H1 (cell line): Measurements from ENCODE around the gene SUMF1. TPM values are rescaled to one million over a fixed set of nuclear protein-coding genes. Genes with fewer than 3 reads are reported as not detected.

Experiments used
- CTCF ChIA-PET: fragments of 300-600 bp; sonication (Branson Sonifier 250); formaldehyde crosslinking; loops from one replicate; lab custom pipeline; 2021; ENCODE audit not compliant: partially characterized antibody; lab: Charles Lee
- POLR2A ChIA-PET: fragments of 300-600 bp; sonication (Branson Sonifier 250); formaldehyde crosslinking; loops from one replicate; lab custom pipeline; 2021; ENCODE audit warnings: inconsistent platforms; ENCODE audit not compliant: partially characterized antibody; lab: Charles Lee
- DNase-seq, 2 experiments: peaks; one replicate each; pipeline versions ENCODE4 v3.0.0 to v3.0.0-alpha.2; 2010 to 2022; ENCODE audit warnings: low spot score in 2 of 2, low read depth in 1 of 2, mixed read lengths in 1 of 2
- FAIRE-seq: peaks from 2 replicates; lab custom pipeline; 2011; peaks lifted over from hg19 to GRCh38; lab: Jason Lieb, UNC
- H2AFZ ChIP-seq: 2 replicates; pipeline ENCODE4 v1.8.1; 2012; ENCODE audit warnings: low read length, inconsistent platforms
- H2AK5ac ChIP-seq: 2 replicates; pipeline ENCODE4 v1.6.1; 2013; ENCODE audit warnings: low read depth, low read length
- H2BK120ac ChIP-seq: replicated peaks from 2 replicates; pipeline ENCODE3; 2013; ENCODE audit warnings: low read depth, low read length, inconsistent platforms
- H2BK12ac ChIP-seq: 2 replicates; pipeline ENCODE4 v1.6.1; 2013; ENCODE audit warnings: low read depth, low read length
- H2BK15ac ChIP-seq: 2 replicates; pipeline ENCODE4 v1.6.1; 2013; ENCODE audit warnings: low read length
- H2BK20ac ChIP-seq: 2 replicates; pipeline ENCODE4 v1.6.1; 2013; ENCODE audit warnings: low read length
- H2BK5ac ChIP-seq: 2 replicates; pipeline ENCODE4 v1.6.1; 2013; ENCODE audit warnings: low read depth, low read length
- H3K14ac ChIP-seq: 2 replicates; pipeline ENCODE4 v1.6.1; 2013; ENCODE audit warnings: inconsistent platforms; ENCODE audit not compliant: insufficient read length
- H3K18ac ChIP-seq: 2 replicates; pipeline ENCODE4 v1.6.1; 2013; ENCODE audit warnings: low read length; ENCODE audit errors: extremely low read depth
- H3K23ac ChIP-seq: 2 replicates; pipeline ENCODE4 v1.6.1; 2013; ENCODE audit warnings: inconsistent platforms; ENCODE audit not compliant: insufficient read length
- H3K23me2 ChIP-seq: 2 replicates; pipeline ENCODE4 v1.6.1; 2013; ENCODE audit warnings: low read depth, low read length
- H3K27ac ChIP-seq: 2 replicates; pipeline ENCODE4 v1.6.1; 2011; ENCODE audit warnings: low read depth, low read length, inconsistent platforms
- H3K27me3 ChIP-seq, 4 experiments: replicated peaks in 1 of 4; 1 replicate in 1 of 4; 2 replicates in 3 of 4; pipeline versions ENCODE4 v1.6.1 to v1.8.1; 2011 to 2013; ENCODE audit warnings: low read length in 3 of 4, mild to moderate bottlenecking in 3 of 4, inconsistent platforms in 2 of 4, mixed read lengths in 2 of 4, moderate library complexity in 1 of 4; ENCODE audit not compliant: control insufficient read depth in 3 of 4, insufficient read depth in 3 of 4; ENCODE audit errors: extremely low read depth in 1 of 4
- H3K36me3 ChIP-seq, 4 experiments: 2 replicates each; pipeline versions ENCODE4 v1.6.1 to v1.8.1; 2011 to 2013; ENCODE audit warnings: mild to moderate bottlenecking in 4 of 4, low read length in 3 of 4, moderate library complexity in 2 of 4, control low read depth in 1 of 4, inconsistent platforms in 1 of 4; ENCODE audit not compliant: insufficient read depth in 4 of 4, control insufficient read depth in 2 of 4
- H3K4ac ChIP-seq: replicated peaks from 2 replicates; pipeline ENCODE3; 2013; ENCODE audit warnings: low read length, low read depth, mixed read lengths, inconsistent platforms; ENCODE audit not compliant: insufficient read length
- H3K4me1 ChIP-seq, 4 experiments: replicated peaks in 1 of 4; 1 replicate in 1 of 4; 2 replicates in 3 of 4; pipeline versions ENCODE4 v1.6.1 to v1.8.1; 2011 to 2013; ENCODE audit warnings: low read length in 3 of 4, inconsistent platforms in 2 of 4, mixed read lengths in 1 of 4; ENCODE audit not compliant: insufficient read depth in 4 of 4, control insufficient read depth in 3 of 4
- H3K4me2 ChIP-seq, 2 experiments: 2 replicates each; pipeline versions ENCODE4 v1.6.1 to v1.8.1; 2011 to 2013; ENCODE audit warnings: low read depth in 2 of 2, low read length in 2 of 2, control low read depth in 1 of 2, inconsistent platforms in 1 of 2, mild to moderate bottlenecking in 1 of 2; ENCODE audit not compliant: insufficient read depth in 1 of 2
- H3K4me3 ChIP-seq, 4 experiments: fragments of 200-600, 300-600 bp in 1 of 4; sonication (generic), shearing (Covaris generic), sonication (Bioruptor Twin) in 1 of 4; 2 replicates each; pipeline versions ENCODE4 v1.5.1 to v1.8.1; 2011 to 2016; ENCODE audit warnings: low read length in 4 of 4, low read depth in 3 of 4, control low read depth in 2 of 4, inconsistent platforms in 2 of 4, mild to moderate bottlenecking in 2 of 4, mixed read lengths in 1 of 4, moderate library complexity in 1 of 4; ENCODE audit not compliant: insufficient read depth in 2 of 4; ENCODE audit errors: extremely low read depth in 1 of 4
- H3K56ac ChIP-seq: replicated peaks from 2 replicates; pipeline ENCODE3; 2013; ENCODE audit warnings: low read depth, mild to moderate bottlenecking, mixed read lengths, low read length, inconsistent platforms; ENCODE audit not compliant: insufficient read length
- H3K79me1 ChIP-seq: 2 replicates; pipeline ENCODE4 v1.6.1; 2013; ENCODE audit warnings: low read depth, low read length, control low read depth
- H3K79me2 ChIP-seq, 2 experiments: 2 replicates each; pipeline versions ENCODE4 v1.6.1 to v1.8.1; 2012 to 2013; ENCODE audit warnings: low read length in 2 of 2, mild to moderate bottlenecking in 2 of 2, inconsistent platforms in 1 of 2; ENCODE audit not compliant: insufficient read depth in 2 of 2, control insufficient read depth in 1 of 2
- H3K9ac ChIP-seq, 4 experiments: replicated peaks in 1 of 4; 1 replicate in 1 of 4; 2 replicates in 3 of 4; pipeline versions ENCODE4 v1.6.1 to v1.8.1; 2011 to 2013; ENCODE audit warnings: low read depth in 3 of 4, low read length in 3 of 4, control low read depth in 2 of 4, mild to moderate bottlenecking in 2 of 4, moderate library complexity in 2 of 4, inconsistent platforms in 1 of 4; ENCODE audit errors: extremely low read depth in 1 of 4
- H3K9me3 ChIP-seq, 2 experiments: 2 replicates each; pipeline versions ENCODE4 v1.6.1 to v1.8.1; 2012 to 2013; ENCODE audit warnings: mild to moderate bottlenecking in 2 of 2, moderate library complexity in 2 of 2, control low read depth in 1 of 2, inconsistent platforms in 1 of 2, low read depth in 1 of 2, low read length in 1 of 2, mixed read lengths in 1 of 2; ENCODE audit not compliant: insufficient read depth in 2 of 2
- H4K20me1 ChIP-seq, 2 experiments: replicated peaks in 1 of 2; 2 replicates each; pipeline versions ENCODE3 to v1.8.1; 2011 to 2013; ENCODE audit warnings: inconsistent platforms in 2 of 2, low read length in 2 of 2, mild to moderate bottlenecking in 1 of 2; ENCODE audit not compliant: insufficient read depth in 2 of 2, control insufficient read depth in 1 of 2
- H4K5ac ChIP-seq: 2 replicates; pipeline ENCODE4 v1.6.1; 2013; ENCODE audit warnings: low read length, low read depth, mixed read lengths, inconsistent platforms; ENCODE audit not compliant: insufficient read length
- H4K8ac ChIP-seq: 2 replicates; pipeline ENCODE4 v1.8.0; 2013; ENCODE audit warnings: mild to moderate bottlenecking, moderate library complexity, low read length, inconsistent platforms; ENCODE audit not compliant: insufficient read depth; ENCODE audit errors: extremely low read depth
- H4K91ac ChIP-seq: replicated peaks from 2 replicates; pipeline ENCODE3; 2013; ENCODE audit warnings: low read length, mixed read lengths, inconsistent platforms; ENCODE audit not compliant: insufficient read length
- CBX8 ChIP-seq: fragments of 300-800, 300-1000 bp; sonication (generic); IDR thresholded peaks from 2 replicates; pipeline ENCODE4 v1.7.1; 2016; ENCODE audit warnings: low read depth, low read length, borderline replicate concordance
- EGR1 ChIP-seq: IDR thresholded peaks from 2 replicates; pipeline ENCODE4 v1.6.1; 2011; ENCODE audit warnings: low read depth, low read length, borderline replicate concordance
- EZH2 ChIP-seq: fragments of 200-600 bp; sonication (generic); IDR thresholded peaks from 2 replicates; pipeline ENCODE4 v1.7.1; 2012; ENCODE audit warnings: low read depth, mild to moderate bottlenecking, moderate library complexity, low read length, inconsistent platforms; ENCODE audit not compliant: severe bottlenecking
- NANOG ChIP-seq: IDR thresholded peaks from 2 replicates; pipeline ENCODE4 v1.6.1; 2011; ENCODE audit warnings: low read length, low read depth, mild to moderate bottlenecking, inconsistent platforms; ENCODE audit not compliant: insufficient read depth, poor library complexity, severe bottlenecking
- POLR2A ChIP-seq, 2 experiments: IDR thresholded peaks; 1 replicate in 1 of 2; 2 replicates in 1 of 2; pipeline ENCODE4 v1.6.1; 2011; ENCODE audit warnings: low read depth in 2 of 2, low read length in 2 of 2, mild to moderate bottlenecking in 2 of 2; ENCODE audit errors: control extremely low read depth in 1 of 2
- RBBP5 ChIP-seq: IDR thresholded peaks from 2 replicates; pipeline ENCODE4 v1.7.1; 2012; ENCODE audit warnings: low read depth, mild to moderate bottlenecking, inconsistent platforms, low read length, moderate library complexity, borderline replicate concordance
- SAP30 ChIP-seq: fragments of 300-600 bp; sonication (generic); IDR thresholded peaks from 2 replicates; pipeline ENCODE4 v1.7.1; 2012; ENCODE audit warnings: low read length, moderate library complexity, mild to moderate bottlenecking, inconsistent platforms; ENCODE audit not compliant: insufficient read depth, insufficient replicate concordance
- SIX5 ChIP-seq: IDR thresholded peaks from 2 replicates; pipeline ENCODE4 v1.6.1; 2011; ENCODE audit warnings: mild to moderate bottlenecking, low read depth, low read length
- SP2 ChIP-seq: IDR thresholded peaks from 2 replicates; pipeline ENCODE4 v1.6.1; 2012; ENCODE audit warnings: mild to moderate bottlenecking, low read length, inconsistent platforms
- TBP ChIP-seq: IDR thresholded peaks from 2 replicates; pipeline ENCODE4 v1.6.1; 2011; ENCODE audit warnings: low read depth, low read length, improper control_type of control experiment
- TEAD4 ChIP-seq: IDR thresholded peaks from 2 replicates; pipeline ENCODE4 v1.6.1; 2012; ENCODE audit warnings: low read depth, low read length, inconsistent platforms, mixed read lengths
- WGBS, 2 experiments: shearing (Covaris generic) in 1 of 2; methylation state at CpG; one replicate each; pipeline versions ENCODE4 v1.1.6 to v1.1.7; 2013 to 2015; ENCODE audit warnings: low lambda C conversion rate in 2 of 2, mixed read lengths in 2 of 2, inconsistent platforms in 1 of 2, low coverage in 1 of 2, missing lambda C conversion rate in 1 of 2; ENCODE audit not compliant: insufficient replicate concordance in 2 of 2, insufficient coverage in 1 of 2, insufficient read length in 1 of 2; ENCODE audit errors: extremely low coverage in 1 of 2, missing lambda C conversion rate in 1 of 2; 5-methylcytosine and 5-hydroxymethylcytosine counted together
- polyA plus RNA-seq, 7 experiments: library from polyadenylated mRNA; depleted of rRNA in 3 of 7; stranded (reverse) in 5 of 7; unstranded in 2 of 7; fragments of >200 nt in 5 of 7; fragments of 200-250 nt in 2 of 7; gene quantifications; 1 replicate in 5 of 7; 2 replicates in 1 of 7; 4 replicates in 1 of 7; pipeline versions ENCODE4 v1.2.1 to v1.2.3, GENCODE V29; 2011 to 2013; ENCODE audit warnings: missing spikeins in 2 of 7, mixed read lengths in 2 of 7
- total RNA-seq: library from RNA; stranded (reverse); fragmentation: NEBNext Ultra II Directional; extraction: Animal tissue kit (Norgen Biotek cat#: 25700); gene quantifications from 2 replicates; pipeline ENCODE4 v1.2.1, GENCODE V29; 2021

Gene SUMF1
- total and polyA plus RNA-seq, 2 of the 8 experiments (the other 6 are each of a cell fraction or from before 2014, with no cell fraction given), result 12.5 to 15.0 TPM

DNA sequence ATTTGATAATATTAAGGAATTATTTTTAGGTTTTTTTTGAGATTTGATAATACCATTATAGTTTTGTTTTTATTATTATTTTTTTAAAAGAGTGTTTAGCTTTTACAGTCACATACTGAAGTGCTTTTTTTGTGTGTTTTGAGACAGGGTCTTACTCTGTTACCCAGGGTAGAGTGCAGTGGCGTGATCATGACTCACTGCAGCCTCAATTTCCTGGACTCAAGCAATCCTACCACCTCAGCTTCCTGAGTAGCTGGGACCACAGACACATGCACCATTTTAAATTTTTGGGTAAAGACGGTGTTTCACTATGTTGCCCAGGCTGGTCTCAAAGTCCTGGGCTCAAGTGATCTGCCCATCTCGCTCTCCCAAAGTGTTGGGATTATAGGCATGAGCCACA is 73.0 kb downstream of the SUMF1 start:
- H4K20me1 ChIP-seq, result no peaks in the 10 kb centered on the region
- ChIA-PET CTCF (interaction anchor here (0.6 to 1.5 kb wide), 3 partner anchors 11 to 332 kb away, joined by 3 to 6 read pairs (median 3); no protein-coding TSS in a partner anchor), POLR2A (interaction anchor here (0.6 to 1.2 kb wide), 2 partner anchors 8 to 36 kb away, joined by 3 to 7 read pairs; no protein-coding TSS in a partner anchor)
- H4K91ac ChIP-seq, result no peak overlapping the region
- H3K79me2 ChIP-seq, result no peaks in the 10 kb centered on the region
- no peak overlapping the region for H3K14ac ChIP-seq
- no peak overlapping the region for H2BK120ac ChIP-seq
- no peak overlapping the region for H3K4ac ChIP-seq
- H3K4me1 ChIP-seq, result peaks cover 0 to 7% (median 4%) of the 10 kb centered on the region in 4 experiments; a peak in 3 of 7 replicates
- no peak overlapping the region for H2AK5ac ChIP-seq
- no peaks in the 10 kb centered on the region for H3K79me1 ChIP-seq
- no peak overlapping the region for H2AFZ ChIP-seq
- H2BK12ac ChIP-seq, result no peak overlapping the region
- H3K4me3 ChIP-seq, result no peak overlapping the region
- FAIRE-seq (no peak), DNase-seq (no peak)
- H3K9ac ChIP-seq, result no peak overlapping the region
- no peaks in the 10 kb centered on the region for H3K9me3 ChIP-seq
- H3K4me2 ChIP-seq, result no peak overlapping the region
- H4K8ac ChIP-seq, result no peak overlapping the region
- no peaks in the 10 kb centered on the region for H3K36me3 ChIP-seq
- H2BK15ac ChIP-seq, result no peak overlapping the region
- WGBS, 2 experiments, result 91% methylated on average over 3 of the region's 3 CpGs; no CpG with 5 or more reads in 1 of the 2 experiments
- H3K56ac ChIP-seq, result no peak overlapping the region
- H3K27ac ChIP-seq, result no peak overlapping the region
- H2BK5ac ChIP-seq, result no peak overlapping the region
- no peaks in the 10 kb centered on the region; the same call in 1 of the 2 replicates for H3K23me2 ChIP-seq
- no peak overlapping the region for H3K23ac ChIP-seq
- no peak overlapping the region for H3K18ac ChIP-seq
- H2BK20ac ChIP-seq, result no peak overlapping the region
- H4K5ac ChIP-seq, result no peak overlapping the region
- no peaks in the 10 kb centered on the region for H3K27me3 ChIP-seq
- TF ChIP-seq SIX5, result no peak
- no peak for TF ChIP-seq TEAD4
- TF ChIP-seq TBP, result no peak
- TF ChIP-seq SAP30, result no peak
- no peak for TF ChIP-seq EGR1
- TF ChIP-seq SP2, result no peak
- no peak for TF ChIP-seq CBX8
- no peak for TF ChIP-seq EZH2
- no peak for TF ChIP-seq NANOG
- TF ChIP-seq RBBP5, result no peak
- no peak for TF ChIP-seq POLR2A (IDR thresholded peaks at IDR 0.05; ENCODE audit: control extremely low read depth in 1 of 2, low read depth in 2 of 2, low read length in 2 of 2)
